Measurements from ENCODE around the gene NCAPH2. TPM values are rescaled to one million over a fixed set of nuclear protein-coding genes. Genes with fewer than 3 reads are reported as not detected.
A peak's percentile ranks its signal among the peaks of the same experiment; 100 is the strongest.

NCAPH2 gene
- total and polyA plus RNA-seq, 2 of the 13 experiments (the other 11 are each of a cell fraction or from before 2014, with no cell fraction given) = 28.1 to 64.4 TPM

- TF ChIP-seq TAF15 (IDR thresholded peaks at IDR 0.05; ENCODE audit: low read depth, low read length, poor library complexity, severe bottlenecking) = peak; percentile 94
- TF ChIP-seq CENPX (CRISPR knock-in tag; IDR thresholded peaks at IDR 0.05) = no peak
- TF ChIP-seq GTF3A (CRISPR knock-in tag; conservative IDR thresholded peaks at IDR 0.05) = no peak
- no peak for TF ChIP-seq TOE1 (CRISPR knock-in tag; IDR thresholded peaks at IDR 0.05)
- 0 out of 2 replicates have a peak, but pooled peaks have one; percentile 17 for TF ChIP-seq NR2F2 (IDR thresholded peaks at IDR 0.05; ENCODE audit: borderline replicate concordance, low read depth)
- TF ChIP-seq ZNF556 (CRISPR knock-in tag; IDR thresholded peaks at IDR 0.05; ENCODE audit: borderline replicate concordance) = no peak
- TF ChIP-seq ZBTB4 (CRISPR knock-in tag; IDR thresholded peaks at IDR 0.05; ENCODE audit: borderline replicate concordance) = no peak
- peak; percentile 15; the same call in 1 of the 2 replicates for TF ChIP-seq KDM2A (CRISPR knock-in tag; IDR thresholded peaks at IDR 0.05; ENCODE audit: borderline replicate concordance, low read depth)
- TF ChIP-seq ZFAT (CRISPR knock-in tag; conservative IDR thresholded peaks at IDR 0.05) = no peak
- no peak for TF ChIP-seq PREB (CRISPR knock-in tag; IDR thresholded peaks at IDR 0.05)
- peak; percentile 45; the same call in 1 of the 2 replicates for TF ChIP-seq CREB1 (IDR thresholded peaks at IDR 0.05)
- TF ChIP-seq CREB1 (CRISPR knock-in tag; IDR thresholded peaks at IDR 0.05) = no peak
- no peak for TF ChIP-seq ZNF160 (CRISPR knock-in tag; IDR thresholded peaks at IDR 0.05)
- no peak for TF ChIP-seq ZBED4 (CRISPR knock-in tag; IDR thresholded peaks at IDR 0.05; ENCODE audit: borderline replicate concordance)
- TF ChIP-seq ZNF781 (CRISPR knock-in tag; IDR thresholded peaks at IDR 0.05; ENCODE audit: borderline replicate concordance, not compliant biosample characterization) = no peak
- TF ChIP-seq, protein P1, sequence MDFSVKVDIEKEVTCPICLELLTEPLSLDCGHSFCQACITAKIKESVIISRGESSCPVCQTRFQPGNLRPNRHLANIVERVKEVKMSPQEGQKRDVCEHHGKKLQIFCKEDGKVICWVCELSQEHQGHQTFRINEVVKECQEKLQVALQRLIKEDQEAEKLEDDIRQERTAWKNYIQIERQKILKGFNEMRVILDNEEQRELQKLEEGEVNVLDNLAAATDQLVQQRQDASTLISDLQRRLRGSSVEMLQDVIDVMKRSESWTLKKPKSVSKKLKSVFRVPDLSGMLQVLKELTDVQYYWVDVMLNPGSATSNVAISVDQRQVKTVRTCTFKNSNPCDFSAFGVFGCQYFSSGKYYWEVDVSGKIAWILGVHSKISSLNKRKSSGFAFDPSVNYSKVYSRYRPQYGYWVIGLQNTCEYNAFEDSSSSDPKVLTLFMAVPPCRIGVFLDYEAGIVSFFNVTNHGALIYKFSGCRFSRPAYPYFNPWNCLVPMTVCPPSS (IDR thresholded peaks at IDR 0.05) = no peak
- TF ChIP-seq YY1 (IDR thresholded peaks at IDR 0.05; ENCODE audit: insufficient read depth, insufficient replicate concordance, low read depth, low read length) = no peak
- TF ChIP-seq SNAI1 (CRISPR knock-in tag; IDR thresholded peaks at IDR 0.05; ENCODE audit: borderline replicate concordance) = no peak
- no peak for TF ChIP-seq HNF4A (CRISPR knock-in tag; IDR thresholded peaks at IDR 0.05)
These were observed 23.0 kb downstream of the NCAPH2 start (continued) for GRCh38 chr22:50530877-50531545.

All from HepG2 (cell line).